Thoracic aorta (tissue), 2 donors: ENCODE measurements around the gene PLCB1. TPM values are rescaled to one million over a fixed set of nuclear protein-coding genes. Genes with fewer than 3 reads are reported as not detected.

Source experiments
- ATAC-seq: fragments of 150-250 bp; one replicate; pipeline ENCODE4 v1.8.0; 2017; ENCODE audit warnings: low read depth; ENCODE audit not compliant: insufficient number of reproducible peaks, low FRiP score
- DNase-seq: peaks from one replicate; pipeline ENCODE4 v3.0.0-alpha.2; 2020; ENCODE audit warnings: low spot score
- H3K27ac ChIP-seq, 2 donors: fragments of 200-600 bp; sonication (generic); 1 replicate in 1 of 2; 2 replicates in 1 of 2; pipeline ENCODE4 v1.5.1; 2016; ENCODE audit warnings: mild to moderate bottlenecking in 2 of 2, moderate library complexity in 2 of 2
- H3K27me3 ChIP-seq: fragments of 200-600 bp; sonication (generic); replicated peaks from 2 replicates; pipeline ENCODE4 v1.6.0; 2016; ENCODE audit warnings: mild to moderate bottlenecking; ENCODE audit not compliant: insufficient read depth
- H3K36me3 ChIP-seq: fragments of 200-600 bp; sonication (generic); one replicate; pipeline ENCODE4 v1.5.1; 2016
- H3K4me1 ChIP-seq, 2 donors: fragments of 200-600 bp; sonication (generic); 1 replicate in 1 of 2; 2 replicates in 1 of 2; pipeline versions ENCODE4 v1.5.1 to v1.6.0; 2016; ENCODE audit warnings: low read depth in 2 of 2, mild to moderate bottlenecking in 1 of 2; ENCODE audit not compliant: control insufficient read depth in 1 of 2
- H3K4me3 ChIP-seq: fragments of 200-600 bp; sonication (generic); 2 replicates; pipeline ENCODE4 v1.5.1; 2016; ENCODE audit warnings: mild to moderate bottlenecking
- H3K9me3 ChIP-seq: fragments of 200-600 bp; sonication (generic); 2 replicates; pipeline ENCODE4 v1.5.1; 2016
- total RNA-seq, 2 donors: library from RNA; depleted of rRNA; stranded (reverse); fragments of >200 nt; gene quantifications; one replicate each; pipeline versions ENCODE4 v1.1.0 to v1.2.3, GENCODE V29; 2016
- TF ChIP-seq, protein P1 (sequence below): fragments of 200-600 bp; sonication (generic); IDR thresholded peaks from one replicate; pipeline ENCODE4 v1.5.1; 2019; ENCODE audit warnings: antibody characterized with exemption

PLCB1 gene
- total RNA-seq, 2 donors from 2014 or later, result 10.8 to 16.3 TPM

DNA sequence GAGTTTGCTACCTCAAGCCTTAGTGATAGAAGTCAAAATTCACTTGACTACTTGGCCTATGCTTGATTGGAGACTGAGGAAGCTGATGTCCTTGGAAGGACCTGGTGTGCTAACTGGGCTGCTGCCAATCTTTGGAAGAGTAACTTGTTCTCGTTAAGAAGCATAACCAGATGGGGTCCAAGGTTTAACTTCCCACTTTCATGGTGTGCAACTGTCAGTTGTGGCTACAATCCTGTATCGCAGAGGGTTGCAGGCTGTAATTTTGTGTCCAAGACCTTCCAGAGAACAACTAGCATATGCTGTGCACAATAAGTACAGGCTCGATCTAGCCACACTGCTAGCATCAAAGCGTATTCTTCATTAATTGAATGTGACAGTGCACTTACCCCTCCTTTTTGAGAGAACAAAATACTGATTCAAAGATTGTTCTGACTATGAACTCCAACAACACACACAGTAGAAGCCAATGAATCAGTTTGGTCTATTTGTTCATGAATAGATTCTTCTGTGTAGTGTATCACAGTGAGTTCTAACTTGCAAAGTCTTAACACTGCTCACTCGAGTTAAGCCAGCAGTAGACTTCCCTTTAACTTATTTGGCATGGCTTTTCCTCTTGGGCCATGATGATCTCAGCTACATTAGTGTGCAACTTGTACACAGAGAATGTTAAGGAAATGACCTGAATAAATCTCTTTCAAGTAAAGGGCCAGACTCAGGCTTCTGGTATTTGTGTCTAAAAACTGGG is 15.8 kb upstream of the PLCB1 start:
- Histone ChIP-seq H3K27ac (no peak overlapping the region), H3K4me1 (no peaks in the 10 kb centered on the region), H3K36me3 (no peaks in the 10 kb centered on the region), H3K4me3 (no peak overlapping the region), H3K27me3 (no peaks in the 10 kb centered on the region), H3K9me3 (no peaks in the 10 kb centered on the region)
- DNase-seq (no peak), ATAC-seq (no peak)
- TF ChIP-seq, protein P1, sequence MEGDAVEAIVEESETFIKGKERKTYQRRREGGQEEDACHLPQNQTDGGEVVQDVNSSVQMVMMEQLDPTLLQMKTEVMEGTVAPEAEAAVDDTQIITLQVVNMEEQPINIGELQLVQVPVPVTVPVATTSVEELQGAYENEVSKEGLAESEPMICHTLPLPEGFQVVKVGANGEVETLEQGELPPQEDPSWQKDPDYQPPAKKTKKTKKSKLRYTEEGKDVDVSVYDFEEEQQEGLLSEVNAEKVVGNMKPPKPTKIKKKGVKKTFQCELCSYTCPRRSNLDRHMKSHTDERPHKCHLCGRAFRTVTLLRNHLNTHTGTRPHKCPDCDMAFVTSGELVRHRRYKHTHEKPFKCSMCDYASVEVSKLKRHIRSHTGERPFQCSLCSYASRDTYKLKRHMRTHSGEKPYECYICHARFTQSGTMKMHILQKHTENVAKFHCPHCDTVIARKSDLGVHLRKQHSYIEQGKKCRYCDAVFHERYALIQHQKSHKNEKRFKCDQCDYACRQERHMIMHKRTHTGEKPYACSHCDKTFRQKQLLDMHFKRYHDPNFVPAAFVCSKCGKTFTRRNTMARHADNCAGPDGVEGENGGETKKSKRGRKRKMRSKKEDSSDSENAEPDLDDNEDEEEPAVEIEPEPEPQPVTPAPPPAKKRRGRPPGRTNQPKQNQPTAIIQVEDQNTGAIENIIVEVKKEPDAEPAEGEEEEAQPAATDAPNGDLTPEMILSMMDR, result no peak

DNA sequence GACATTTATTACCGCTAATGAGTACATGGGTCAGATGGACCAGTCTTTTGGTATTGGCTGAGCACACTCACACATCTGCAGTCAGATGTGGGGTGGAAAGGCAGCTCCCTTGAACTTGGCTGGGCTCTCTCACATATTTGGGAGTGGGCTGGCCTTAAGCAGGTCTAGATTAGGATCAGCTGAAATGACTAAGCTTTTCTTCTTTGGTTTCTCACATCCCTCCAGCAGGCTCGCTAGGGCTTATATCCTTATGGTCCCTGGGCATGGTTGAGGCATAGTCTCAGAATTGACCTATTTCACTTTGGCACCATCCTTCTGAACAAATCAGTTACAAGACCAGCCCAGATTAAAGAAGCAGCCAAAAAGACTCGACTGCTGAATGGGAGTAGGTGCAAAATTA is 14.4 kb upstream of the PLCB1 start:
- Histone ChIP-seq H3K4me3 (no peak overlapping the region), H3K4me1 (no peaks in the 10 kb centered on the region), H3K36me3 (no peaks in the 10 kb centered on the region), H3K27me3 (no peaks in the 10 kb centered on the region), H3K9me3 (no peaks in the 10 kb centered on the region), H3K27ac (no peak overlapping the region)
- DNase-seq (no peak), ATAC-seq (no peak)
- TF ChIP-seq, protein P1, result no peak

DNA sequence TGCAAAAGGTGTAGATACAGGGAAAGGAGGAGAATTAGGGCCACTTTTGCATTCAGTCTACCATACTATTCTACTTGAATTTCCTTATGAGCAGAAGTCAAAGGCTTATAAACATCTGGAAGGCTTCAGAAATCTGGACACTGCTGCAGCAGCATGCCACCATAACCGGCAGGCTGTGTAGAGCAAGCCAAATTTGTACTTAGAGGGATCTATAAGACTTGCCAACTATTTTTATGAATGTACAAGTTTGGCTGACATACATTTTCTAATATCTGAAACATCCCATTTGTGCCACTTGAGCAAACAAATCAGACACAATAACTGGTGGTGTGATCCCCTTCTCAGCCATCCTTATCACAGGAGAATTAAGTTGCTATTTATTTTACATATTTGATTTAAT is 14.0 kb upstream of the PLCB1 start:
- H3K27ac ChIP-seq, result no peak overlapping the region
- H3K36me3 ChIP-seq, result no peaks in the 10 kb centered on the region
- TF ChIP-seq, protein P1, result no peak
- H3K9me3 ChIP-seq, result no peaks in the 10 kb centered on the region
- H3K4me1 ChIP-seq, result no peaks in the 10 kb centered on the region
- no peaks in the 10 kb centered on the region for H3K27me3 ChIP-seq
- H3K4me3 ChIP-seq, result no peak overlapping the region
- DNase-seq (no peak), ATAC-seq (no peak)

DNA sequence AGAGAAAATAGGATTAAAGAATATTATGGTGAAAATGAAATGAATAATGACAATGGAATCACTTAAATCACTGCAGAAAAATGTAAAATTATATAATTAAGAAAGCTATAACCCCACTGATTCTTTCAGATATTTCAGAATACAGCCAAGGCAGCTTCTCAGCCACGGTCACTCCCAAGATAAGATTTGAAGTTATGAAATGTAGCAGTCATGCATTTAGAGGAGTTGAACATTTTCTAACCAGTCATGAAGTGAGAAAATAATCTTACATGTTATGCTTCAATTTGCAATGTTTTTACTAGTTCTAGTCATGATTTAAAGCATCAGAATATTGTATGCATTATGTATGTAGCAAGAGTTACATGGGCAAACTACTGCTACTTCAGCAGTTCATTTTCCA is 13.3 kb upstream of the PLCB1 start:
- H3K36me3 ChIP-seq, result no peaks in the 10 kb centered on the region
- H3K4me3 ChIP-seq, result no peak overlapping the region
- ATAC-seq (no peak), DNase-seq (no peak)
- no peaks in the 10 kb centered on the region for H3K27me3 ChIP-seq
- TF ChIP-seq, protein P1, result no peak
- H3K9me3 ChIP-seq, result no peaks in the 10 kb centered on the region
- H3K4me1 ChIP-seq, result no peaks in the 10 kb centered on the region
- H3K27ac ChIP-seq, result no peak overlapping the region

DNA sequence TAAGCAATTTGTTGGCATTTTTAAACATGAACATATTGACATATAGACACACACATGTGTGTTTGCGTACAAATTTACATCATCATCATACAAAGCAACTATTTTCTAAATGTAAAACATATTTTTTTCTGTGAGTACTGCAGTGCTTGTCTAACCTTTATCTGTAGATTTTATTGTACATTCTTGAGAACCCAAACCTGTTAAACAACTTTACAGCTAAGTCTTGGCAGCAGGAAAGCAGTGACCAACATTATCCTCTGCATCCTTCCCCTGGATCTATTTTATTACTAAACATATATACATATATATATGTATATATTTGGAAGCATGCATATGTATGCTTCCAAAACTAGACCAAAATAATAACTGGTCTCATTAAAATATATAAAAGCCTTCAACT is 10.4 kb upstream of the PLCB1 start:
- H3K4me3 ChIP-seq, result no peak overlapping the region
- no peak overlapping the region for H3K27ac ChIP-seq
- DNase-seq (no peak), ATAC-seq (no peak)
- H3K36me3 ChIP-seq, result no peaks in the 10 kb centered on the region
- no peaks in the 10 kb centered on the region for H3K9me3 ChIP-seq
- no peaks in the 10 kb centered on the region for H3K27me3 ChIP-seq
- TF ChIP-seq, protein P1, result no peak
- no peaks in the 10 kb centered on the region for H3K4me1 ChIP-seq
